ENCODE measurements around the gene B3GNT9.

DNA sequence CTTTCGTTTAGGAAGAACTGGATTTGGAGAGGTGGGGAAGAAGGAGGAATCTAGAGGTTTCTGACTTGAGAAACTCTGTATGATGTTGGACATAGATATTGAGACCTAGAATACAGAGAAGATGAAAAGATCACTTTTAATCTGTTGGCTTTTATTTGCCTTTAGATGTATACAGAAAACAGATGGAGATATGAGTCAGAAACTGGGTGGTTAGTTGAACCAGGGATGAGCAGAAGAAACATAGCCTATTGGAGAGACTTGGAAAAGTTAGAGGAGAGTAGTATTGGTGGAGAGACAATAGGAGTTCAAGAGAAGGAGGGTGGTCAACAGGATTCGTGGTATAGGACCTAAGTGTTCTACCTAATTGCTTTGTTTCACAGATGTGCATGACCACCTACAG, 36.0 kb downstream of the B3GNT9 start:
- TF ChIP-seq CTCF (IDR thresholded peaks at IDR 0.05) = no peak
- TF ChIP-seq POLR2A (IDR thresholded peaks at IDR 0.05; ENCODE audit: low read depth) = no peak
- TF ChIP-seq EP300 (IDR thresholded peaks at IDR 0.05) = no peak
